HepG2 (cell line): Measurements from ENCODE around the gene SRRM3. TPM values are rescaled to one million over a fixed set of nuclear protein-coding genes. Genes with fewer than 3 reads are reported as not detected.
A peak's percentile ranks its signal among the peaks of the same experiment; 100 is the strongest.

Experiments
- CBX1 ChIP-seq: IDR thresholded peaks from one replicate; pipeline ENCODE4 v1.6.1; 2016; ENCODE audit warnings: antibody characterized with exemption, low read depth
- CEBPG ChIP-seq: IDR thresholded peaks from 2 replicates; pipeline ENCODE4 v1.6.1; 2016
- CERS6 ChIP-seq: sonication (generic); formaldehyde crosslinking; IDR thresholded peaks from 2 replicates; pipeline ENCODE4 v1.5.0; 2020; ENCODE audit warnings: missing genetic modification reagents
- HNRNPH1 ChIP-seq: fragments of 200-400 bp; formaldehyde crosslinking; optimal IDR thresholded peaks from 2 replicates; pipeline ENCODE3; 2017; ENCODE audit warnings: mild to moderate bottlenecking, low read depth, low read length
- IRF2 ChIP-seq: IDR thresholded peaks from 2 replicates; pipeline ENCODE4 v1.6.1; 2018; ENCODE audit warnings: missing genetic modification reagents, missing compliant biosample characterization
- MIXL1 ChIP-seq: IDR thresholded peaks from 2 replicates; pipeline ENCODE4 v1.6.1; 2016
- NFE2 ChIP-seq: sonication (generic); formaldehyde crosslinking; IDR thresholded peaks from 2 replicates; pipeline ENCODE4 v1.4.0; 2020; ENCODE audit warnings: missing genetic modification reagents
- PHF21A ChIP-seq: sonication (generic); formaldehyde crosslinking; IDR thresholded peaks from 2 replicates; pipeline ENCODE4 v1.5.0; 2020; ENCODE audit warnings: mild to moderate bottlenecking, missing genetic modification reagents
- POLR2AphosphoS5 ChIP-seq: IDR thresholded peaks from 2 replicates; pipeline ENCODE4 v1.6.1; 2012; ENCODE audit warnings: low read depth, low read length
- SALL1 ChIP-seq: sonication (generic); formaldehyde crosslinking; IDR thresholded peaks from 2 replicates; pipeline ENCODE4 v1.8.0; 2022; ENCODE audit warnings: mild to moderate bottlenecking, missing genetic modification reagents
- SKIL ChIP-seq: sonication (generic); formaldehyde crosslinking; IDR thresholded peaks from 2 replicates; pipeline ENCODE4 v1.8.0; 2022; ENCODE audit warnings: missing genetic modification reagents, mild to moderate bottlenecking, moderate library complexity, borderline replicate concordance
- ZNF230 ChIP-seq: sonication (generic); formaldehyde crosslinking; IDR thresholded peaks from 2 replicates; pipeline ENCODE4 v1.4.0; 2020; ENCODE audit warnings: mild to moderate bottlenecking, missing genetic modification reagents
- ZNF296 ChIP-seq: sonication (generic); formaldehyde crosslinking; conservative IDR thresholded peaks from 2 replicates; pipeline ENCODE4 v1.5.0; 2020; ENCODE audit warnings: mild to moderate bottlenecking, missing genetic modification reagents
- ZNF451 ChIP-seq: sonication (generic); formaldehyde crosslinking; IDR thresholded peaks from 2 replicates; pipeline ENCODE4 v1.5.0; 2020; ENCODE audit warnings: mild to moderate bottlenecking, missing genetic modification reagents
- ZNF501 ChIP-seq: sonication (generic); formaldehyde crosslinking; IDR thresholded peaks from 2 replicates; pipeline ENCODE4 v1.5.1; 2020; ENCODE audit warnings: mild to moderate bottlenecking, moderate library complexity, missing genetic modification reagents
- ZNF550 ChIP-seq: sonication (generic); formaldehyde crosslinking; IDR thresholded peaks from 2 replicates; pipeline ENCODE4 v1.4.0; 2020; ENCODE audit warnings: mild to moderate bottlenecking, missing genetic modification reagents, borderline replicate concordance
- ZNF629 ChIP-seq: sonication (generic); formaldehyde crosslinking; conservative IDR thresholded peaks from 2 replicates; pipeline ENCODE4 v1.5.0; 2020; ENCODE audit warnings: missing genetic modification reagents
- ZNF770 ChIP-seq: sonication (generic); formaldehyde crosslinking; IDR thresholded peaks from 2 replicates; pipeline ENCODE4 v1.5.0; 2020; ENCODE audit warnings: mild to moderate bottlenecking, missing genetic modification reagents
- ZNF792 ChIP-seq: IDR thresholded peaks from 2 replicates; pipeline ENCODE4 v1.6.1; 2016
- ZNF891 ChIP-seq: sonication (generic); formaldehyde crosslinking; IDR thresholded peaks from 2 replicates; pipeline ENCODE4 v1.5.0; 2020; ENCODE audit warnings: mild to moderate bottlenecking, missing genetic modification reagents
- ZSCAN25 ChIP-seq: sonication (generic); formaldehyde crosslinking; IDR thresholded peaks from 2 replicates; pipeline ENCODE4 v1.8.0; 2022; ENCODE audit warnings: mild to moderate bottlenecking, missing genetic modification reagents
- polyA plus RNA-seq, 8 experiments: library from polyadenylated mRNA; depleted of rRNA in 3 of 8; stranded (reverse) in 7 of 8; unstranded in 1 of 8; fragments of >200 nt; fragmentation: Illumina TruSeq in 4 of 8; extraction: Trizol in 4 of 8; gene quantifications; 2 replicates each; pipeline versions ENCODE4 v1.2.1 to v1.2.3, GENCODE V29; 2011 to 2016; ENCODE audit warnings: low read depth in 4 of 8, missing spikeins in 1 of 8, mixed read lengths in 1 of 8; ENCODE audit not compliant: insufficient read depth in 1 of 8
- total RNA-seq, 5 experiments: library from RNA; depleted of rRNA; stranded (reverse); fragments of >200 nt; fragmentation: Illumina TruSeq; extraction: Trizol; gene quantifications; 2 replicates each; pipeline ENCODE4 v1.2.3, GENCODE V29; 2016; ENCODE audit warnings: low read depth in 1 of 5
- TF ChIP-seq, protein P1 (sequence below): sonication (generic); formaldehyde crosslinking; IDR thresholded peaks from 2 replicates; pipeline ENCODE4 v1.5.0; 2020; ENCODE audit warnings: mild to moderate bottlenecking, missing genetic modification reagents, moderate library complexity
- TF ChIP-seq, protein P2 (sequence below): sonication (generic); IDR thresholded peaks from 2 replicates; pipeline ENCODE4 v1.6.1; 2016; ENCODE audit warnings: low read depth, borderline replicate concordance

SRRM3 gene
- total and polyA plus RNA-seq, 2 of the 13 experiments (the other 11 are each of a cell fraction or from before 2014, with no cell fraction given): 0.13 to 0.54 TPM

DNA sequence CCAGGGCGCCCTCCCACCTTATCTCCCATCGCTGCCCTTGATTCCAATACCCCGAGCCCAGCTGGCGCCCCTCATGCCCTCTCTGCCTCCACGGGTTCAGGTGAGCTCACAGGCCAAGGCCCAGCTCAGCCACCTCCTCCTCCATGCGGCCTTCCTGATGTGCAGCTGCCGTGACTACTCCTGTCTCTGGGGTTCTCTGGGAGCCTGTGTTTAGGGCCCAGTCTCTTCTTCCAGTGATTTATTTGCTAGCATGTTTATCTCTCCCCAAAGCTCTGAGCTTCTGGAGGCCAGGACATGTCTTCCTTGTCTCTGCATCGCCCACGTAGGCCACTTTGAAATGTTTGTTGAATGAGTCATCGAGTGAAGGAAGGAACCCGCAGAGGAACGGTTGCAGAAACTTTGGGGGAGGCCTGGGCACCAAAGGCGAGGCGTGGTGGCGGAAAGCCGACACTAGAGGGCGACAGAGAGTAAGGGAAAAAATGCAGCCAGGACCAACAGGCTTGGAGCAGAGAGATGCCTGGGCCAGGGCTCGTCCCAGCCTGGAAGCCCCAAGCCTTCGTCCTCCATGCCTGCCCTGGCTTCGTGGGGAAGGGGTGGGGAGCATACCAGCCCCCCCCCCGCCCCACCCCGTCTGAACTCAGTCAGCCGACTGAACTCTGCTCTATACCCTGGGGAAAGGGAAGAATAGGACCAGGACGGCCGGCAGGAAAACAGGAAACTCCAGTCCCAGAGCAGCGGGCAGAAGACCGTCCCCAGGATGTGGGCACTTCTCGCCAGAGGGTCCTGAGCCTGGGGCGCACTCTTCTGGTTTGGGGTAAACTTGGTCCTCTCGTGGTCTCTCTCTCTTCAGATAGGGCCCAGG is 89.9 kb downstream of the SRRM3 start (continued):
- TF ChIP-seq ZNF770 (peak; percentile 68; the same call in 1 of the 2 replicates), ZNF629 (no peak), HNRNPH1 (no peak), MIXL1 (CRISPR knock-in tag) (peak; percentile 52), ZNF792 (peak; percentile 83), CBX1 (no peak), CERS6 (CRISPR knock-in tag) (no peak), NFE2 (CRISPR knock-in tag) (no peak), ZNF891 (CRISPR knock-in tag) (no peak; the same call in 1 of the 2 replicates), CEBPG (peak; percentile 41; the same call in 1 of the 2 replicates), ZNF230 (CRISPR knock-in tag) (peak; percentile 30; the same call in 1 of the 2 replicates), SALL1 (CRISPR knock-in tag) (peak; percentile 63; the same call in 1 of the 2 replicates), ZNF296 (CRISPR knock-in tag) (no peak), IRF2 (CRISPR knock-in tag) (peak; percentile 84), ZNF501 (CRISPR knock-in tag) (0 out of 2 replicates have a peak, but pooled peaks have one; percentile 32), PHF21A (CRISPR knock-in tag) (peak; percentile 78), POLR2AphosphoS5 (peak; percentile 50; the same call in 1 of the 2 replicates), SKIL (CRISPR knock-in tag) (0 out of 2 replicates have a peak, but pooled peaks have one; percentile 38), ZSCAN25 (CRISPR knock-in tag) (peak; percentile 23; the same call in 1 of the 2 replicates), ZNF451 (CRISPR knock-in tag) (0 out of 2 replicates have a peak, but pooled peaks have one; percentile 37), ZNF550 (CRISPR knock-in tag) (no peak)
- TF ChIP-seq, protein P1, sequence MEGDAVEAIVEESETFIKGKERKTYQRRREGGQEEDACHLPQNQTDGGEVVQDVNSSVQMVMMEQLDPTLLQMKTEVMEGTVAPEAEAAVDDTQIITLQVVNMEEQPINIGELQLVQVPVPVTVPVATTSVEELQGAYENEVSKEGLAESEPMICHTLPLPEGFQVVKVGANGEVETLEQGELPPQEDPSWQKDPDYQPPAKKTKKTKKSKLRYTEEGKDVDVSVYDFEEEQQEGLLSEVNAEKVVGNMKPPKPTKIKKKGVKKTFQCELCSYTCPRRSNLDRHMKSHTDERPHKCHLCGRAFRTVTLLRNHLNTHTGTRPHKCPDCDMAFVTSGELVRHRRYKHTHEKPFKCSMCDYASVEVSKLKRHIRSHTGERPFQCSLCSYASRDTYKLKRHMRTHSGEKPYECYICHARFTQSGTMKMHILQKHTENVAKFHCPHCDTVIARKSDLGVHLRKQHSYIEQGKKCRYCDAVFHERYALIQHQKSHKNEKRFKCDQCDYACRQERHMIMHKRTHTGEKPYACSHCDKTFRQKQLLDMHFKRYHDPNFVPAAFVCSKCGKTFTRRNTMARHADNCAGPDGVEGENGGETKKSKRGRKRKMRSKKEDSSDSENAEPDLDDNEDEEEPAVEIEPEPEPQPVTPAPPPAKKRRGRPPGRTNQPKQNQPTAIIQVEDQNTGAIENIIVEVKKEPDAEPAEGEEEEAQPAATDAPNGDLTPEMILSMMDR (CRISPR knock-in tag): peak; percentile 97
- TF ChIP-seq, protein P2, sequence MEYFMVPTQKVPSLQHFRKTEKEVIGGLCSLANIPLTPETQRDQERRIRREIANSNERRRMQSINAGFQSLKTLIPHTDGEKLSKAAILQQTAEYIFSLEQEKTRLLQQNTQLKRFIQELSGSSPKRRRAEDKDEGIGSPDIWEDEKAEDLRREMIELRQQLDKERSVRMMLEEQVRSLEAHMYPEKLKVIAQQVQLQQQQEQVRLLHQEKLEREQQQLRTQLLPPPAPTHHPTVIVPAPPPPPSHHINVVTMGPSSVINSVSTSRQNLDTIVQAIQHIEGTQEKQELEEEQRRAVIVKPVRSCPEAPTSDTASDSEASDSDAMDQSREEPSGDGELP: peak; percentile 52; the same call in 1 of the 2 replicates
